ENCODE data around the gene RUNX2.

GRCh38 chr6:45488269-45488668 is 160.1 kb downstream of the RUNX2 start:
- TF ChIP-seq CTCF (conservative IDR thresholded peaks at IDR 0.05; ENCODE audit: low read length) (no peak), EZH2phosphoT487 (IDR thresholded peaks at IDR 0.05; ENCODE audit: borderline replicate concordance, low read depth, low read length) (no peak)

Data from OCI-LY7 (cell line).